ELF-1 (cell line): ENCODE data around the gene RASGEF1B.

Experiments
- DNase-seq: peaks from one replicate; pipeline ENCODE4 v3.0.0-alpha.2; 2016; ENCODE audit warnings: low read depth, low spot score

The RASGEF1B gene

DNA sequence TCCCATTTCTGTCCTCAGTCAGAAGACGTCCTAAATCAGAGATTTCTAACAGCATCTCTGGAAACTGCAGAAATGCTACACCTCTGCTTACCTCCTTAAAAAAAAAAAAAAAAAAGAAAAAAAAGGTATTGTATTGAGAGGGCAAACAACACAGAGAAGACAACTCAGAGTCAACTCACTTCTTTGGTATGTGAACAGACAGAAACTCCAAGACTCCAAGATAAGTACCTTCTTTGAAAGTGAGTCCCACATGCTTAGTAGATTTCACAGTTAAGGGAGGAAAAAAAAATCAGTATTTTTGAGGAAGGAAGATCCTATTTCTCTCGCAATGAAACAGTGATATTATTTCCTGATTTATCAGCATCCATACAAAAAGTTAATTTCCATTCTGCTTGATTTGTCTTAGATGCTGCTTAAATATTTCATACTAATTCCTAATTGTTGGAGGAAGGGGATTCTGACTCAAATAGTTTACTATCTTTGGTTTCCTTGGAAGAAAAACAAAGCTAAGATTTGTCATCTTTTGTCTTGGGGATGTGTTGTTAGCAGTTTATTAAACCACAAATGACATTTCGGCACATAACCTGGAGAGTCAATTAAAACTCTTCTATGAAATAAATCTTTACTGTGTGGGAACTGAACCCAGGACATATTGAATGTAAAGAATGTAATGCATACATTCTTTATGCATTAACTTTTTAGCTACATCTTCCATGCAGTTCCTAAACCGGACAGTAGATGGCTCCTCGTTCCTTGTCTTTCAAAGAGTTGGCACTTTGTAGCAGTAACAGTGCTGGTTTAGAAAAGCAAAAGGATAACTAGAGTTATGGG, 4.7 kb downstream of the RASGEF1B start:
- DNase-seq: peak; percentile 18

DNA sequence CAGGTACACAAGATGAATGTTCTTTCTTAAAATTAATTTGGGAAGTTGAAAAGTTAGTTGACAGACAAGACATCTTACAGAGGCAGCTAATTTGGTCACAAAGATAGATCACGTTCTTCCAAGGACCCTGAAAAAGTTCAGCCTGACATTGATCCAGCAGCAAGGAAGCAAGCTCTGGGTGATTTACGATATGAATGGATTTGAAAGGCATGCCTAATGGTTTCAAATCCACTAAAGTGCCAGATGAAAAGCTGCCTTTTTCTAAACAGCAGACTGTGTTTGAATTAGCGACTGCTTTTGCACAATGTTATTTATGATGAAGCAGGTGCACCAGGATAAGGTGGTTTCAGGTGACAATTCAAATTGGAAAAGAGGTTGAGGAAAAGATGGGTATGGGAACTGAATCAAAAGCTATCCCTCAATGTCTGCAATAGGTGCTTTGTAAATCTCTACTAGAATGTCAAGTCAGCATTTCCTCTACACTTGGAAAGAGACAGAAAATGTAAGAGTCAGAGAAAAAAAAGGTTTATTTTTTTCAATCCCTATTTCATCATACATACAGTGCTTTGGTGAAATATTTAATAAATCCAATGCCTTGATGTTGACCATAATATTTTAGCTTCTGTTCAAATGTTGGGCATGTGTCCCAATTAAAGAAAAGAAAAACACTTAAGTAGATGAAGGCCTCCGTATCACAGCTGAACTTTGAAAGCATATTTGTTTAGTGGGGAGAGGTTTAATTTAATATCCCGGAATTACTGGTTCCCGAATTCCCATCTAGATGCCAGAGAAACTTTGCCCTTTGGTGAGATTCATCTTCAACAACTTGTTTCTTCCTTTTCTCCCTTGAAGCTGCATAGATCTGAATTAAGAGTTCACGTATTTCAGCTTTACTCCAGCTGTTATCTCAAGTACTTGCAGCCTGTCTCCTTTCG, 6.0 kb downstream of the RASGEF1B start:
- no peak for DNase-seq

DNA sequence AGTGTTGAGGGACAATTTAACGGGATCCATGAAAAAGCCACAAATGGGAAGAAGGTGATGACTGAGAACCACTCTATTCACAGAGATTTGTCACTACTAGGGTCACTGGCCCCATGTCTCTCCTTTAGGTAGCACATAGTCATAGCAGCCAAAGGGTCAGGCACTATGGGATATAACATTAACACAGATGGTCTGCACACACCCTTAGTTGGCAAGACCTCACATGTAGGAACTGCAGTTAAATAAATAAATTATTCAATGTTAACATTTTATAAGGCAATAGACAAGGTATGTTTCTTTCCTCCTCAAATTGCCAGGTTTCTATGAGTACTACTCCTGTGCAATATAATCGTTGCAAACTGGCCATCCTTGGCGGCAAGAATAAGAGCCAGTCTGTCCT, 10.9 kb downstream of the RASGEF1B start:
- no peak for DNase-seq

DNA sequence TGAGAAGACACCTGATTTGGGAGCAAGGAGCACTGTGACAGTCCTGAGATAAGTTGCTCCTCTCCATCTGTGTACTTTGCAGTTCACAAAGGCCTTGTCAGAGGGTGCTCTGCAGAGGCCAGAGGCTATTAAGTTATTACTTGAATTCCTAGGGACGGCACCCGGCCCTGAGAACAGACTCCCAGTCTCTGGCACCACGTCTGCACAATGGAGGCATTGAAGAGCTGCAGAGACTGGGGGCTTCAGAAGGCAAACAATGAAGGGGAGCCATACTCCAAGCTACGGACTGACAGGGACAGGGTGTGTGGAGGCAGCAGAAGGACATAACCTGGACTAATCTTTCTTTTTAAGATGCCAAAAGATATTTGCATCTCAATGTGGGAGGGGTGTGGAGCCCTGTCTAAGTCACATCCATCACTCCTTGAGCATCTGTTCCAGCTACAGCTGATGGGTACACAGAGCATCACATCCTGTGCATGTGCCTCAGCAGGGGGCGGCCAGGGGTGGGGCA, 11.5 kb downstream of the RASGEF1B start:
- DNase-seq: peak; percentile 15

DNA sequence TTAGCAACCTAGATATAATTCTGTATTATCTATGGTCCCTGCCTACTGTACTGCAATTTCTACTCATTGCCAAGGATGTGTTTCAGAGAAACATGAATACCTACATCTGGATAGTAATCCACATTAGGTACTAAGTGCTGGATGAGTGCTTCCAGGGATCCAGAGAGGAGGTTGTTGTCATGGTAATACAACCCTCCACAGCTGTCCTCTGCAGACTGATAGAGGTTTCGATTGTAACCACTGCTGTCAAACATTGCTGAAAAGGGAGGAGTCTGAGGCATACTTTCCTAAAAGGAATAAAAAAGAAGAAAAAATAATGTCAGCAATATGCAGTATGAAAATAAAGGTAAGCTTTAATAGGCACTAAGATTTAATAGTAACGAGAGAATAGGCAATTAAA, 12.5 kb downstream of the RASGEF1B start:
- no peak for DNase-seq

DNA sequence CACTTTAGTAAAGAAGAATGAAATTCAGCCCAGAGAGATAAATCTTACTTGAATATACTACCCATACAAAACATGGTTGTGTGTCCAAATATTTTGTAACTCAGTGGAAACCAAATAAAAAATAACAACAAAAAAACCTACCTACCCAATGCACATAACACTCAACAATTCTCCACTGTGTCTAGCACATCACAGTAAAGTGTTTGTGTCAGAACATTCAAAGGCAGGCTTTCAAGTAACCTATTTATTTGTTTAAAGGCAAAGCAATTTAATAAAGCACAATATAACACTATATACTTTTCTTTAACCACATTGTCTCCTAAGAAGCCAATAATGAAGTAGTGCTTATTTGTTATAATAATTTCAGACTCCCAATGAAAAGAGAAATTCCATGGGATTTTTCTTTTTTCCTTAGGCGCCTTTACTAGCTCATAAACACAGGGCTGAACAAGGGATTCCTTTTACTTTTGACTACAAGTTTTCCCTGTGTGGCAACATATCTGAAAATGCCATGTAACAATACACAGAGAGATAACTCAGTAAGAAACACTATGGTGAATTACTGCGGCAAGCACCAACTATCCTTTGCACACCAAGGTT, 13.7 kb downstream of the RASGEF1B start:
- DNase-seq: no peak

DNA sequence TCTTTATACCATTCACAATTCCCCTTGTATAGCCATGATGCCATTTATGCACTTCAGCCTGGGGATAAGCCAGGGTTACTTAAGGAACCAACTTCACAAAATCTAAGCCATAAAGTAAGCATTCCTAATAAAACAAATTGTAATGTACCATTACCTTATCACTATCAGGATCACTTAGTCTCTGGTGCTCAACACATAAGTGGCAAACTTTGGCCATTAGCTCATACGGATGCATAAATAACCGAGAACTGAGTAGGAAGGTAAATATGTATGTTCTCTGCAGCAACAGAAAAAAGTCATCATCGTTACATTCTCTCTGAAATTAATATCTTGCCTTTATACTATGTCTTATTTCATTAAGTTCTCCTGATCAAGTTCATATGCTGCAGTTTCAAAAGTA, 14.4 kb downstream of the RASGEF1B start:
- DNase-seq: no peak

DNA sequence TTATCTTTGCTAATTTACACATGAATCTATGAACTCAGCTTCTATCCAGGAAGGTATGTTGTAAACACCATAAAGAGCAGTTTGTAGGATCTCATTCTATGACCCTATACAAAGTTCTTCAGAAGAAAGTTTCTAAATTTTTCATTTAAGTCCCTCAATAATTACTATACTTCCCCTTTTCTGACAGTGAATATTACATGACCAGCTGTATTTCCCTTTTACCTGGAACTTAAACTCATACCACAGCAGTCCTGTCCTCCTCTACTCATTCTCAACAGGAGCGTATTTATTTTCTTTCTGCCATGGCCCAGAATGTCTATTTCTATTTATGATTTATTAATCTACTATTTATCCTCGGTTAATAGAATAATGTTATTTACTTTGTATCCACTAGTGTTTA, 15.8 kb downstream of the RASGEF1B start:
- no peak for DNase-seq

DNA sequence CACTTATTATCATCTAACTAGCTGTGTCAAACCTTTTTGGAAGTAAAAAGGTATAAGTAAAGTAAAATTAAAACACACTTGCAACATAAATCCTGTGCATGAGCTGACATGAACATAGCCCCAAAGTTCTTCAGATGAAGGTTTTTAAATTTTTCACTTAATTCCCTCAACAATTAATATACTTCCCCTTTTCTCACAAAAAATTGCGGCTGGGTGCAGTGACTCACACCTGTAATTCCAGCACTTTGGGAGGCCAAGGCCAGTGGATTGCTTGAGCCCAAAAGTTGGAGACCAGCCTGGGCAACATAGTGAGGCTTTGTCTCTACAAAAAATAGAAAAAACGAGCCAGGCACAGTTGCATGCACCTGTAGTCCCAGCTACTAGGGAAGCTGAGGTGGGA, 16.8 kb downstream of the RASGEF1B start:
- no peak for DNase-seq

DNA sequence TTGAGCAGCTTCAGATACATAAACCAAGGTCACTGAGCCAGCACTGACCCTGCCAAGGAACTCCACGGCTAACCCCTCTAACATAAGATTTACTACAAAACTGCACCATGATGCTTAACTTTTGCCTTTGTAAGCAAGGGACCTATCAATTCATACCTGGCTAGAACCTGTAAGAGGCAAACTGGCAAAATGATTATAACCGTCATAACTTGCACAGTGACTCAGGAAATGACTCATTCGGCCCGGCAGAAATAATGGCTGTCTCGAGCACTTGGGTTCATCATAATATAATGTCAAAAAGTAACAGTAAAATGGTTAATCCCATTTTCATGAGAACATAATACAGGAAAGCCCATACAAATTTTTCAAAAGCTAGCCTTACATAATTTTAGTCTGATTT, 17.2 kb downstream of the RASGEF1B start:
- no peak for DNase-seq

DNA sequence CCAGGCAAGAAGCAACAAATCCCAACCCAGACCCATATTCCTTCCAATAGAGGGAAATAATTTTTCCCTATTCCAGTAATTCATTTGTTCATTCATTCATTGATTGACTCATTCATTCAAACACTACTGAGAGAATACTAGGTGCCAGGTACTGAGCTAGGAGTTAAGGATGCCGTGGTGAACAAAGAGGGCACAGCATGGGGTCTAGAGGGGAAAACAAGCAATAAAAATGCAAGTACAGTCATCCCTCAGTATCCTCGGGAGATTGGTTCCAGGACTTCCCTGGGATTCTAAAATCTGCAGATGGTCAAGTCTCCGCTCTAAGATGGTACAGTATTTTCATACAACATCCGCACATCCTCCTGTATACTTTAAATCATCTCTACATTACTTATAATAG, 18.7 kb downstream of the RASGEF1B start:
- DNase-seq: peak; percentile 13

DNA sequence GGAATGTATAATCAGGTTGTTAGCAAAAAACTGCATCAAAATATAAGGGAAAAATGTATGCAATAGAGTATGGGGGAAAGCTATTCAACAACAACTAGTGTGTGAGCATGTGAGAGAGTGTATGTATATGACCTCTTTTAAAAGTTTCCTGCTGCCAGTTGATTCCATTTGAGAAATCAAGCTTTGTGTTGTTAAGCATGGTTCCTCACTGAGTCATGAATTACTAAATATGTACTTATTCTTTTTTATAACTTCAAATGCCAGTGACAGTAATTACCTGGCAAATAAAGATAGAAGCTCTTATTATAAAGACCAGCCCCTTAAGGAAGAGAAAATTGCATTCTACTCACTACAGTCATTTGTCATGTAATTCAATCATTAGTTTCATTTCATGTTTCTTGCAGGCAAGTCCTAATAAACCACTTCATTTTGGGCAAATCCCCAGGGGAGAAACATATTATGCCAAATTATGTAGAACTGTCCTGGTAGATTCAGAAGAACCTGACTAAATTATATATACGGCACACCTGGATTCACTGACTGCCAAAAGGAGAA, 19.2 kb downstream of the RASGEF1B start:
- no peak for DNase-seq

DNA sequence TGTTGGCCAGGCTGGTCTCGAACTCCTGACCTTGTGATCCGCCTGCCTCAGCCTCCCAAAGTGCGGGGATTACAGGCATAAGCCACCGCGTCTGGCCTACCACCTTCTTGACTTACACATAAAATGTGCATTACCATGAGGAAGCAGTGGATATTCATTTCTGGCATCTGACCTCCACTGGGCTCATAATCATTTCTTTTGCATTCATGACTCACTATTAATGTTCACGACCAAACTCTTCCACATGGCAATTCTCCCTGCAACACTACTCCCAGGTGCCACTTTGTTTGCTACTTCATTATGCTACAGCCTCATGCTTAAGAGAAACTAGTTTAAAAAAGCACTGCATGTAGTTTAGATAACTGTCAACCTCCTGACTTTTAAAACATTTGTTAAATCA, 22.7 kb downstream of the RASGEF1B start:
- no peak for DNase-seq

DNA sequence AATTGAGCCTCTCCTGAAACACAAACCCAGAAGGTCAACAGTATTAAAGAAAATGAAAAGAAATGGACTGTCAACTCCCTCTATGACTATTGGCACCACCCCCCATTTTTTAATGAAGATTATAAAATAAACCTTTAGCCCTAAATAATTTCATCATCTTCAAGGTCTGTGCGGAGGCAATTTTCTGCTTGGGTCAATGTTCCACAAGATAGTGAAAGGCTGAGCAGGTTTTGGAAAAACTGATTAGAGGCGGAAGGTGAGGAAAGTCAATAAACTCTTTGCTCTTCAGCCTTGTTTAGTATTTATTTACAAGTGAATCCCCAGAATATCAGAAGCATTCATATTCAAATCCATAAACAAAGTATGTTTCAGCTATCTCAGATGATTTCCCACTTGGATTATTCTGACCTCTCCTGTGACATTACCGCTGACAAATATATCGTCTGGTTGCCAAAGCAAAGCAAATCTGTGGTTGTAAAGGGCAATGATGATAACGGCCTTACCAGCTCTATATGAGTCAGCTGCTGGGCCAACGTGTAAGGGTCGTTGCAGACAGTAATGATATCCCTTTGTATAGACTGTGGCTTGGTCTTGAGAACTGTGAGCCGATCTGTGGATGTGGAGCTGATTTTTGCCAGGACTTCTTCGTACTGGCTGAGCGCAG, 24.0 kb downstream of the RASGEF1B start:
- DNase-seq: no peak

DNA sequence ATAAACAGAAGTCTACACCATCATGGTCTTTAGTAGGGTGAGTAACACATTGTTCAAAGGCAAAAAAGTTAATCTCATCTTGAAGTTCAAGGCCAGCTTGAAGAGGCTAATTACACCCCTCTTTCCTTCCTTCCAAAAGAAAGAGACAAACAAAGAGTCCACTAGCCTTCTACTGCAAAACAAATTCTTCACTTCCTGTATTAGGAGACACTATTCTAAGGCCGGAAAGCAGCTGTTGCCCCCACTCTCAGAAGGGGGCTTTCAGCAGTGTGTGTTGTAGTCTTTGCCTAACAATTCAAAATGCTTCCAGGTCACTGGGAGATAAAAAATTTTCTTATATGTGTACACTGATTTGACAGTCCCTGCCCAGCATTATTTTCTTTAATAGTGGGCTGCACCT, 25.1 kb downstream of the RASGEF1B start:
- DNase-seq: no peak

DNA sequence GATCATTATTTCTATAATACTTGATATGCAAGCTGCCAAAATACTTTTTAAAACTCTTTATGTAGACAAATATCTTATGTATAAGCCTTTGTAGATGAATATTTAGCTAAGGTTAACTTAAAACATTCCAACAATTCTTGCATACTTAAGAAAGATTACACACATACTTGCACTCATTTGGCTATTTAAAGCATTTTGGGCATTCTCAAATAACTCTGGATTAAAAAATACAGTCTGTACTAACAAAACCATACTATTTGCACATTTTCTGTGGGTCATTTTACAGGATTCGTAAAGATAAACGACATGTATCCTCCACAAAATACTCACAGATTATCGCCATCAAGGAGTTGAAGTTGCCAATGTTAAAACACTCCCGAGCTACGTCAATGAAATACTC, 26.5 kb downstream of the RASGEF1B start:
- DNase-seq: no peak

DNA sequence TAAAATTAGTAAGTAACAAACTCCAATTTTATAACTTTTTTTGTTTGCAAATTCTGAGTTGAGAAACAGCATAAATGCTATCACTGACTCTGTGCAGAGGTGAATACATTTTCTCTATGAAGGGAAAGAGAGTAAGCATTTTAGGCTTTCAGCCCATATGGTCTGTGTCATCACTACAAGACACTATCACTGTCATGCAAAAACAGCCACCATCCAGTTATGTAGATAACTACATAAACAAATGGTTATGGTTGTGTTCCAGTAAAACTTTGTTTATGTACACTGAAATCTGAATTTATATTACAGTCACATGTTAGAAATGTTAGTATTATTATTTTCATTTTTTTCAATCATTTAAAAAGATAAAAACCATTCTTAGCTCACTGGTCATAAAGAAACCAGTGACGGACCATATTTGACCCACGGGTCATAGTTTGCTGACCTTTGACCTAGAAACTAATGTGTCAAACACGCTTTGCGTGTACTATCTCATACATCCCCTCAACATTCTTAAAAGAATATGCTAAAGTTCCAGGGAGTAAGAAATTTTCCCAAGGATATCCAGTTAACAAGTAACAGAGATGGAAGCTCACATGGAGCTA, 29.1 kb downstream of the RASGEF1B start:
- DNase-seq: no peak

DNA sequence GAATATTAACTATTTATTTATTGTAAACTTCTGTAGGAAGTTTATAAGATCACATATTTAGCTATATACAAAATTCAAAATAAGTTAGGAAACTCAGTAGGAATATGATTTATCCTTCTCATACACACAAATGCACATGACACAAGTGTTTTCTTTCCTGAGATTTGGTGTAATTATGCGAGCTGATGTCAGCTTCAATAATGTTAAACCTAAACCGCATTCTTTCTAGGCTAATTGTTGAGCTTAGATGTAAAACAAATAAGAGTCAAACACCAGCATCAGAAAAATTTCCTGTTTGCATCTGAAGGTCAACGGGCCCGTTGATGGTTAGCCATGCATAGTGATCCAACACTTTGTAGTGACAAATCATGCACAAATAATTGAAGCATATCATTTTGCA, 30.8 kb downstream of the RASGEF1B start:
- DNase-seq: no peak

DNA sequence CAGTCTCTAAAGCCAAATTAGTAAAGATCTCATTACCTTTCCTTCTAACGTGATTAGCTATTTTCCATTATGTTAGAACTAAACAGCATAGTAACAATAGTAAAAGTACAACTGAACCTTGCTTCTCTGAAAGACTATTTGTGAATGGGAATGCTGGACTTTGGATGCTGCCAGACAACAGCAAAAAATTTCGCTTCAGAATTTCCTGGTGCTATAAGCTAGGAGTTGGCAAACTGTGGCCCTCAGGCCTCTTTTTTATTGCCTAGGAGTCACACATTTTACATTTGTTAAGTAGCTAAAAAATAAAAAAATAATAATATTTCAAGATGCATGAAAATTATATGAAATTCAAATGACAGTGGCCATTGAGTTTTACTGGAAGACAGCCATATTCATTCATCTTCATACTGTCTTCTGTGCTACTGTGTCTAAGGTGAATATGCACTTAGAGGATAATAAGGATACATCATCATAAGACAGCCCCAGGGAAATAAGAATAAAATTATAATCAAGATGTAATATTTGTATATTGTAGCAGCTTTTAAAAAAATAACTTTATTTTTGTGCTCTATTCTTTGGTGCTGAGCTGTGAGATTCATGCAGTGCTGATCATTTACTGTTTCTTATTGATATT, 34.6 kb downstream of the RASGEF1B start:
- DNase-seq: no peak

DNA sequence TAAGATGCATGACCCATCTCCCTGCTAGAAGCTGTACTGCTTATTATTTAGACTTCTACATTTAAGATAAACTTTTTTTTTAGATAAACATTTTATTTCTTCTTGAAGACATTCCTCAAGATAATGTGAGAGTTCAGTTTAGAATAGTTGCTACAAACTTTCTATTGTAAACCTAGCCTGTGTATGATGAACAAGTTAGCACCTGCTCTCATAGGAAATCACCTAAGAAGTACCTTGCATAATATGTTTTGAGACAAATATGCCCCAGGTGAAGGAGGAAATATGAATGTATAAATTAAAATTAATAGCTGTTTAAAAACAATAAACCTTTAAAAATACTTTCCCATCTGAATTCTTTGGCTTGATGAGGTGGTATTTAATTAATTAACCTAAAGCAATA, 35.6 kb downstream of the RASGEF1B start:
- no peak for DNase-seq
